GM20431 (cell line): ENCODE data around the gene LCNL1.

ENCODE experiments used
- in situ Hi-C: fragments of 300-500 bp; cut with MseI, MboI; formaldehyde crosslinking; loops from one replicate; pipeline ENCODE4 v1.15.0; 2020; ENCODE audit warnings: low sequenced_read_pairs; ENCODE audit not compliant: unreplicated experiment

LCNL1 gene

GRCh38 chr9:136958473-136958872 lies 24.3 kb upstream of the LCNL1 start:
- in situ Hi-C loops = no loop called here

- in situ Hi-C loops = no loop called here
These were observed 23.6 kb upstream of the LCNL1 start for GRCh38 chr9:136958898-136959850.

GRCh38 chr9:136960212-136960937 lies 22.4 kb upstream of the LCNL1 start:
- in situ Hi-C loops = no loop called here

GRCh38 chr9:136960938-136961275 lies 21.9 kb upstream of the LCNL1 start:
- in situ Hi-C loops = no loop called here

- in situ Hi-C loops = no loop called here
These were observed 21.3 kb upstream of the LCNL1 start for GRCh38 chr9:136961279-136962065.

- in situ Hi-C loops = no loop called here
These were observed 20.6 kb upstream of the LCNL1 start for GRCh38 chr9:136962163-136962562.

GRCh38 chr9:136962701-136963248 lies 20.0 kb upstream of the LCNL1 start:
- in situ Hi-C loops = no loop called here

- in situ Hi-C loops = no loop called here
These were observed 19.5 kb upstream of the LCNL1 start for GRCh38 chr9:136963341-136963740.

GRCh38 chr9:136963751-136964150 lies 19.0 kb upstream of the LCNL1 start:
- in situ Hi-C loops = no loop called here

GRCh38 chr9:136964171-136964689 lies 18.6 kb upstream of the LCNL1 start:
- in situ Hi-C loops = no loop called here

GRCh38 chr9:136964833-136965422 lies 17.9 kb upstream of the LCNL1 start:
- in situ Hi-C loops = no loop called here

- in situ Hi-C loops = no loop called here
These were observed 16.9 kb upstream of the LCNL1 start for GRCh38 chr9:136965771-136966484.

- in situ Hi-C loops = no loop called here
These were observed 14.3 kb upstream of the LCNL1 start for GRCh38 chr9:136968333-136969127.

GRCh38 chr9:136969150-136969549 lies 13.6 kb upstream of the LCNL1 start:
- in situ Hi-C loops = no loop called here

- in situ Hi-C loops = no loop called here
These were observed 13.0 kb upstream of the LCNL1 start for GRCh38 chr9:136969774-136970173.

GRCh38 chr9:136970361-136970760 lies 12.4 kb upstream of the LCNL1 start:
- in situ Hi-C loops = no loop called here

- in situ Hi-C loops = no loop called here
These were observed 11.0 kb upstream of the LCNL1 start for GRCh38 chr9:136971746-136972145.

GRCh38 chr9:136972335-136972734 lies 10.5 kb upstream of the LCNL1 start:
- in situ Hi-C loops = no loop called here
